H1 (cell line): ENCODE data around the gene RTF1. TPM values are rescaled to one million over a fixed set of nuclear protein-coding genes. Genes with fewer than 3 reads are reported as not detected.

Experiments
- CBX5 ChIP-seq: fragments of 300-800, 300-1000 bp; sonication (generic); IDR thresholded peaks from 2 replicates; pipeline ENCODE4 v1.7.1; 2016; ENCODE audit warnings: antibody characterized with exemption, low read length, low read depth
- FOSL1 ChIP-seq: IDR thresholded peaks from 2 replicates; pipeline ENCODE4 v1.6.1; 2011; ENCODE audit warnings: mild to moderate bottlenecking, low read depth, low read length, moderate library complexity; ENCODE audit not compliant: insufficient read depth
- JUN ChIP-seq: IDR thresholded peaks from 2 replicates; pipeline ENCODE4 v1.6.1; 2011; ENCODE audit warnings: low read depth, mild to moderate bottlenecking, improper control_type of control experiment, low read length
- NANOG ChIP-seq: IDR thresholded peaks from 2 replicates; pipeline ENCODE4 v1.6.1; 2011; ENCODE audit warnings: low read length, low read depth, mild to moderate bottlenecking, inconsistent platforms; ENCODE audit not compliant: insufficient read depth, poor library complexity, severe bottlenecking
- POLR2AphosphoS5 ChIP-seq: IDR thresholded peaks from 2 replicates; pipeline ENCODE4 v1.6.1; 2011; ENCODE audit warnings: low read depth, low read length
- SIRT6 ChIP-seq: IDR thresholded peaks from one replicate; pipeline ENCODE4 v1.7.1; 2012; ENCODE audit warnings: low read length, inconsistent platforms
- TCF12 ChIP-seq: IDR thresholded peaks from 2 replicates; pipeline ENCODE4 v1.6.1; 2011; ENCODE audit warnings: low read depth, mild to moderate bottlenecking, low read length
- polyA plus RNA-seq, 7 experiments: library from polyadenylated mRNA; depleted of rRNA in 3 of 7; stranded (reverse) in 5 of 7; unstranded in 2 of 7; fragments of >200 nt in 5 of 7; fragments of 200-250 nt in 2 of 7; gene quantifications; 1 replicate in 5 of 7; 2 replicates in 1 of 7; 4 replicates in 1 of 7; pipeline versions ENCODE4 v1.2.1 to v1.2.3, GENCODE V29; 2011 to 2013; ENCODE audit warnings: missing spikeins in 2 of 7, mixed read lengths in 2 of 7
- total RNA-seq: library from RNA; stranded (reverse); fragmentation: NEBNext Ultra II Directional; extraction: Animal tissue kit (Norgen Biotek cat#: 25700); gene quantifications from 2 replicates; pipeline ENCODE4 v1.2.1, GENCODE V29; 2021

Gene RTF1
- total and polyA plus RNA-seq, 2 of the 8 experiments (the other 6 are each of a cell fraction or from before 2014, with no cell fraction given) = 22.6 to 47.7 TPM

DNA sequence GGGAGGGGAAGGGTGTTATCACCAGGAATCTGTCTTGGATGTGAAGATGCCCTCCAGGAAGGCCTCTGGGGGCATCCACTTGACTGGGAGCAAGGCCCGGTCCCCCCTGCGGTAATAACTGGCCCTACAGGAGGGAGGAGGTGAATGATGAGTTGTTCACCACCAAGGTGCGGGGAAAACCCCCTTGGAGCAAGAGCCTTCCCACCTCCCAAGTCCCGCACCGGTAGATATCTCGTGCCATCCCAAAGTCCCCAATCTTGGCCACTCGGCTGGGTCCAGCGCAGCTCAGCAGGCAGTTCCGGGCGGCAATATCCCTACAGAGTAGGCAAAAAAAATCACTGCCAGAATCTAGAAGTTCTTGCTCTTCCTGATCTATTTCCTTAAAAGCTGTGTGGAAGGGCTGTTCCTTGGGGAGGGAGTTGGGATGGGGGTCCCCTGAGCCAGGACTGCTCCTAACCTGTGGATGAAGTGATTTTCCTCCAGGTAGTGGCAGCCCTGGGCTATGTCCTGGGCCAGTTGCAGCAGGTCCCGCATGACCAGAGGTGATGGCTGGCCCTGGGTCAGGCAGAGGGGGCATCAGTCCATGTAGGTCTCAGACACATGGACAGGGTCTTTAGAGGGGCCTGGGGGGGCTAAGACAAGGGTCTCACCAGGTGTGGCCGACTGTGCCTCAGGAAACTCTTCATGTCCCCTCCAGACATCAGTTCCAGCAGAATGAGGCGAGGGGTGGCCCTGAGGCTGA, 88.0 kb downstream of the RTF1 start (continued):
- TF ChIP-seq TCF12 (no peak), POLR2AphosphoS5 (no peak), JUN (no peak), CBX5 (no peak), NANOG (no peak), SIRT6 (no peak), FOSL1 (no peak)
